Stomach (tissue), 9 donors: ENCODE data around the gene MEPE. TPM values are rescaled to one million over a fixed set of nuclear protein-coding genes. Genes with fewer than 3 reads are reported as not detected.

ENCODE experiments used
- DNase-seq, 2 donors: peaks; one replicate each; pipeline versions ENCODE4 v3.0.0 to v3.0.0-alpha.2; 2013 to 2019
- H3K27ac ChIP-seq, 5 donors: fragments of 200-600 bp in 4 of 5; sonication (generic) in 4 of 5; one replicate each; pipeline ENCODE4 v1.5.1; 2013 to 2019; ENCODE audit warnings: mild to moderate bottlenecking in 1 of 5, moderate library complexity in 1 of 5
- H3K27me3 ChIP-seq, 3 donors: fragments of 200-600 bp; sonication (generic); one replicate each; pipeline ENCODE4 v1.5.1; 2017 to 2019; ENCODE audit warnings: mixed run types in 1 of 3
- H3K36me3 ChIP-seq, 4 donors: fragments of 200-600 bp; sonication (generic); 1 replicate in 3 of 4; 2 replicates in 1 of 4; pipeline ENCODE4 v1.5.1; 2016 to 2019
- H3K4me1 ChIP-seq, 4 donors: fragments of 200-600 bp; sonication (generic); one replicate each; pipeline ENCODE4 v1.5.1; 2016 to 2019
- H3K4me3 ChIP-seq, 4 donors: fragments of 200-600 bp; sonication (generic) in 3 of 4; one replicate each; pipeline ENCODE4 v1.5.1; 2016 to 2019; ENCODE audit warnings: mild to moderate bottlenecking in 1 of 4
- H3K9me3 ChIP-seq, 4 donors: fragments of 200-600 bp; sonication (generic); one replicate each; pipeline ENCODE4 v1.5.1; 2016 to 2019
- EP300 ChIP-seq: sonication (generic); formaldehyde crosslinking; IDR thresholded peaks from one replicate; pipeline ENCODE4 v1.6.1; 2017; ENCODE audit warnings: antibody characterized with exemption
- POLR2A ChIP-seq, 4 donors: fragments of 450-650 bp; IDR thresholded peaks; one replicate each; pipeline ENCODE4 v1.6.1; 2016; ENCODE audit warnings: antibody characterized with exemption in 4 of 4, control low read depth in 2 of 4, mild to moderate bottlenecking in 1 of 4, moderate library complexity in 1 of 4
- POLR2AphosphoS5 ChIP-seq, 3 donors: sonication (generic); formaldehyde crosslinking; IDR thresholded peaks; one replicate each; pipeline ENCODE4 v1.6.1; 2016; ENCODE audit warnings: antibody characterized with exemption in 3 of 3
- WGBS, 5 donors: extraction: QIAGEN DNeasy Blood & Tissue Kit in 3 of 5; methylation state at CpG; one replicate each; pipeline versions ENCODE4 v1.1.5 to v1.1.7; 2013 to 2018; 5-methylcytosine and 5-hydroxymethylcytosine counted together
- intact Hi-C: fragments of 100-400 bp; cut with DNase I; formaldehyde crosslinking; loops from one replicate; pipeline ENCODE4 v1.15.1; 2023; ENCODE audit warnings: low total_unique reads
- polyA plus RNA-seq, 3 donors: library from polyadenylated mRNA; stranded (reverse); fragments of 200-250 nt; gene quantifications; one replicate each; pipeline ENCODE4 v1.2.3, GENCODE V29; 2013
- total RNA-seq, 5 donors: library from RNA; depleted of rRNA; stranded (reverse); fragments of >200 nt; gene quantifications; one replicate each; pipeline versions ENCODE4 v1.1.0 to v1.2.3, GENCODE V29; 2014 to 2016
- TF ChIP-seq, protein P1 (sequence below), 7 experiments: fragments of 450-650 bp in 4 of 7; fragments of 200-600 bp in 3 of 7; sonication (generic) in 3 of 7; IDR thresholded peaks; one replicate each; pipeline ENCODE4 v1.5.1; 2016 to 2019; ENCODE audit warnings: antibody characterized with exemption in 7 of 7, control low read depth in 2 of 7, mild to moderate bottlenecking in 1 of 7
- donor health status: healthy with polysubstance abuse.
- donor health status: Bipolar disorder and iron deficiency.
- donor health status: healthy.

The MEPE gene
- total and polyA plus RNA-seq, 8 donors, result not detected

GRCh38 chr4:87848622-87849351 lies 16.0 kb downstream of the MEPE start:
- H3K27ac ChIP-seq, result peak overlapping the region in 1 of 5 donors; percentile 26
- H3K4me3 ChIP-seq, result peak overlapping the region in 1 of 4 donors; percentile 15
- H3K36me3 ChIP-seq, result no peaks in the 10 kb centered on the region
- peaks cover 0 to 12% (median 7%) of the 10 kb centered on the region in 4 donors for H3K4me1 ChIP-seq
- TF ChIP-seq POLR2AphosphoS5 (IDR thresholded peaks at IDR 0.05), result no peak
- TF ChIP-seq, protein P1, sequence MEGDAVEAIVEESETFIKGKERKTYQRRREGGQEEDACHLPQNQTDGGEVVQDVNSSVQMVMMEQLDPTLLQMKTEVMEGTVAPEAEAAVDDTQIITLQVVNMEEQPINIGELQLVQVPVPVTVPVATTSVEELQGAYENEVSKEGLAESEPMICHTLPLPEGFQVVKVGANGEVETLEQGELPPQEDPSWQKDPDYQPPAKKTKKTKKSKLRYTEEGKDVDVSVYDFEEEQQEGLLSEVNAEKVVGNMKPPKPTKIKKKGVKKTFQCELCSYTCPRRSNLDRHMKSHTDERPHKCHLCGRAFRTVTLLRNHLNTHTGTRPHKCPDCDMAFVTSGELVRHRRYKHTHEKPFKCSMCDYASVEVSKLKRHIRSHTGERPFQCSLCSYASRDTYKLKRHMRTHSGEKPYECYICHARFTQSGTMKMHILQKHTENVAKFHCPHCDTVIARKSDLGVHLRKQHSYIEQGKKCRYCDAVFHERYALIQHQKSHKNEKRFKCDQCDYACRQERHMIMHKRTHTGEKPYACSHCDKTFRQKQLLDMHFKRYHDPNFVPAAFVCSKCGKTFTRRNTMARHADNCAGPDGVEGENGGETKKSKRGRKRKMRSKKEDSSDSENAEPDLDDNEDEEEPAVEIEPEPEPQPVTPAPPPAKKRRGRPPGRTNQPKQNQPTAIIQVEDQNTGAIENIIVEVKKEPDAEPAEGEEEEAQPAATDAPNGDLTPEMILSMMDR (IDR thresholded peaks at IDR 0.05), result peak in 5 of 7 experiments; percentile 32 to 58 (median 40)
- peak; percentile 51 to 80 for DNase-seq
- intact Hi-C loops, result no loop called here
- WGBS, 5 donors, result 9 to 13% (median 12%) methylated on average over 15 of the region's 15 CpGs
- H3K9me3 ChIP-seq, result no peaks in the 10 kb centered on the region
- H3K27me3 ChIP-seq, result peaks cover 0 to 5% (median 0%) of the 10 kb centered on the region in 3 donors

- Histone ChIP-seq H3K9me3 (no peaks in the 10 kb centered on the region), H3K4me1 (peaks cover 0 to 12% (median 7%) of the 10 kb centered on the region in 4 donors), H3K27me3 (peaks cover 0 to 5% (median 0%) of the 10 kb centered on the region in 3 donors), H3K27ac (no peak overlapping the region), H3K4me3 (no peak overlapping the region), H3K36me3 (no peaks in the 10 kb centered on the region)
- intact Hi-C loops, result loop anchor here (10.0 kb wide), 2 partner anchors 125 to 355 kb away; partner anchors contain the start of gene SPP1
- TF ChIP-seq POLR2A (IDR thresholded peaks at IDR 0.05) (no peak), POLR2AphosphoS5 (IDR thresholded peaks at IDR 0.05) (no peak), EP300 (no peak)
- WGBS, 5 donors, result 41 to 51% (median 43%) methylated on average over 4 of the region's 4 CpGs
- DNase-seq, result no peak
Measured at GRCh38 chr4:87849612-87850011, 16.8 kb downstream of the MEPE start.

DNA sequence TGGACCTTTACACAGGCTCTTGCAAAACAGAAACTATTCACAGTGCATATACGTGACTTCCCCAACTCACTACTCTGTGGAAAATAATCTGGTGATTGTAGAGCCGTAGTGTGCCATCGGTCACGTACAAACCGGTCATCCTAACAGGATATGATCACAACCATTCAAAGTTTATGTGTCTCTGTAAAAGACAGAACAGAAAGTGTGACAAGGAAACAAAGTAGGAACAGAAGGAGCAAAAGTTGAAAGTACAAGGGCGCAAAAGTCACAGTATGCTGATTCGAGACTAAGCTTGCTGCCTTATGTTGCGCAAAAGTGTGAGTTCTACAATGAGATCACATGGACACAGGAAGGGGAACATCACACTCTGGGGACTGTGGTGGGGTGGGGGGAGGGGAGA lies 18.6 kb downstream of the MEPE start:
- WGBS, 5 donors, result 76 to 88% (median 84%) methylated on average over 8 of the region's 8 CpGs
- H3K9me3 ChIP-seq, result no peaks in the 10 kb centered on the region
- no peaks in the 10 kb centered on the region for H3K36me3 ChIP-seq
- H3K27ac ChIP-seq, result peak overlapping the region in 1 of 5 donors; percentile 39
- no peak overlapping the region for H3K4me3 ChIP-seq
- DNase-seq, result peak in 1 of 2 donors; percentile 12
- TF ChIP-seq POLR2A (IDR thresholded peaks at IDR 0.05), result no peak
- no peak for TF ChIP-seq POLR2AphosphoS5 (IDR thresholded peaks at IDR 0.05)
- TF ChIP-seq EP300, result no peak
- TF ChIP-seq, protein P1 (IDR thresholded peaks at IDR 0.05), result no peak
- H3K4me1 ChIP-seq, result peaks cover 0 to 12% (median 7%) of the 10 kb centered on the region in 4 donors
- peaks cover 0 to 12% (median 0%) of the 10 kb centered on the region in 3 donors for H3K27me3 ChIP-seq
- intact Hi-C loops, result loop anchor here (10.0 kb wide), 2 partner anchors 123 to 353 kb away; partner anchors contain the start of gene SPP1

DNA sequence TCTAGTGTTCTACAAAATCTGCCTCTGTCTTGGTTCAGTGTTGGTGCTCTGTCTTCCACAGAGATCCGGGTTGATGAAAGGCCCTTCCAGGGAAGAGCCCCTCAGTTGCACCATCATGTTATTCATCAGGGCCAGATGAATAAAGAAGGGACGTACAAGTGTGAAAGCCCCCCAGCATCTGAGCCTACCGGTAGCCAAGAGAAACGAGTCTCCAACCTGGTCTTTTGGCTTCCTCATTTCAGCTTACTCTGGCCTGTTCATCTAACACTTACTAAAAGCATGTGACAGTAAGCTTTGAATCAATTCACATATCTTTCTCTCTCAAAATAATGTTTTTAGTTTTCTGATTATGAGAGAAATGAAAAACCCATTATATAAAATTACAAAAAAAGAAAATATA lies 19.2 kb downstream of the MEPE start:
- TF ChIP-seq POLR2A (IDR thresholded peaks at IDR 0.05), result no peak
- no peak for TF ChIP-seq POLR2AphosphoS5 (IDR thresholded peaks at IDR 0.05)
- TF ChIP-seq, protein P1 (IDR thresholded peaks at IDR 0.05), result no peak
- no peak for TF ChIP-seq EP300
- no peak for DNase-seq
- intact Hi-C loops, result loop anchor here (10.0 kb wide), 2 partner anchors 123 to 353 kb away; partner anchors contain the start of gene SPP1
- no peaks in the 10 kb centered on the region for H3K9me3 ChIP-seq
- H3K27ac ChIP-seq, result no peak overlapping the region
- peaks cover 0 to 12% (median 7%) of the 10 kb centered on the region in 4 donors for H3K4me1 ChIP-seq
- WGBS, 5 donors, result 82 to 90% (median 86%) methylated on average over 4 of the region's 4 CpGs
- peaks cover 0 to 8% (median 0%) of the 10 kb centered on the region in 3 donors for H3K27me3 ChIP-seq
- H3K4me3 ChIP-seq, result no peak overlapping the region
- no peaks in the 10 kb centered on the region for H3K36me3 ChIP-seq
